SK-N-MC (cell line): ENCODE results near the gene SLC35F4.

ENCODE experiments used
- EZH2 ChIP-seq: fragments of 200-600 bp; sonication (generic); IDR thresholded peaks from one replicate; pipeline ENCODE4 v1.6.1; 2017; ENCODE audit warnings: antibody characterized with exemption
- FOXP2 ChIP-seq: optimal IDR thresholded peaks from 2 replicates; pipeline ENCODE3; 2011; ENCODE audit warnings: mild to moderate bottlenecking, moderate library complexity; ENCODE audit not compliant: insufficient read depth; ENCODE audit errors: extremely low read length, control extremely low read depth
- POLR2AphosphoS5 ChIP-seq: IDR thresholded peaks from 2 replicates; pipeline ENCODE4 v1.6.1; 2012; ENCODE audit warnings: mild to moderate bottlenecking, low read depth, low read length, borderline replicate concordance

DNA sequence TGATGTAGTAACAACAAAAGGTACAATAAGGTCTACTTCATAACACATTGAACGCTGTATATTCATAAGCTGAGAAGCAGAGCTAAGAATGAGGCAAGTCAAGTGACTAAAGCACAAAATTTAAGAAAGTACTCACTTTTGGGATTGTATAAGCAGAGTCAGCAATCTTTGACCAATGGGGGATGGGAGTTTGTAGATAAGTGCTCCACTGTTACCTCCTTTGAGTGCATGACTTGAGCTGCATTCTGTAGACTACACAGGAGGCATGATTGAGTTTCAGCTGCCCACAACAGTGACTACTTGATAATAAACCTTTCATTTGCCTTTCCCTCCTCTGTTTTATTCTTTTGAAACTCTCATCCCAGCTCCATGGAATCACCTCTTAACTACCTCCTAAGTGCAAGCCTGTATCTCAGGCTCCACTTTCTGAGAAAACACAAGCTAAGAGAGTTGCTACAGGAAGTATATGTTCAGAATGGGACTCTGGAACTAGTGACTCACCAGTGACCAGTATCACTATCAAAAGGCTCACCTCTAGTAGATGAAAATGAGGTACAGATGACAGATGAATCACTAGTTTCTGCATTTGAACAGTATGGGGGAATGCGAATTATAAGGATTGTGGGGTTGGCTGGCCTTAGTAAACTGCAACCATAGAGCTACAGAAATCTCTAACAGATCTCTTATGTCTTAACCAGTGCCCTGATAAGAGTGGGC, 49.2 kb downstream of the SLC35F4 start:
- TF ChIP-seq POLR2AphosphoS5 (no peak), EZH2 (no peak), FOXP2 (no peak)
